DOHH2 (cell line): ENCODE measurements around the gene LRRC4.

Experiments used
- CTCF ChIP-seq: fragments of 200-600 bp; sonication (generic); IDR thresholded peaks from one replicate; pipeline ENCODE4 v1.5.1; 2014; ENCODE audit warnings: antibody characterized with exemption, mild to moderate bottlenecking, low read depth, low read length; ENCODE audit not compliant: poor library complexity, severe bottlenecking
- EZH2phosphoT487 ChIP-seq: fragments of 200-600 bp; sonication (generic); IDR thresholded peaks from 2 replicates; pipeline ENCODE4 v1.6.1; 2017; ENCODE audit warnings: borderline replicate concordance, mild to moderate bottlenecking, antibody characterized with exemption, low read length, moderate library complexity, mixed read lengths

GRCh38 chr7:128052404-128052803 is 21.2 kb upstream of the LRRC4 start:
- TF ChIP-seq CTCF (no peak), EZH2phosphoT487 (no peak)
